HepG2 (cell line): ENCODE data around the gene NBEA. TPM values are rescaled to one million over a fixed set of nuclear protein-coding genes. Genes with fewer than 3 reads are reported as not detected.

Experiments
- ATAC-seq: fragments of 200-7000 bp; cut with Tn5 transposase; 3 replicates; pipeline ENCODE4 v1.9.1; 2020; ENCODE audit warnings: mild to moderate bottlenecking, moderate library complexity
- BruUV-seq: library from RNA; stranded (reverse); fragments of 400-500 nt; replicated peaks from 2 replicates; lab custom pipeline; 2021; lab: Mats Ljungman, UMichigan
- CTCF ChIA-PET: fragments of 300-600 bp; formaldehyde crosslinking; extraction: SDS; loops from one replicate; lab custom pipeline; 2021; ENCODE audit warnings: low total read pairs, inconsistent platforms, low intra/inter-chr PET ratio; lab: Yijun Ruan, JAX
- POLR2A ChIA-PET: fragments of 350-600 bp; sonication (Branson Sonifier 250); formaldehyde crosslinking; loops from one replicate; lab custom pipeline; 2020; ENCODE audit warnings: antibody characterized with exemption, inconsistent platforms; lab: Yijun Ruan, JAX
- DNase-seq: peaks from one replicate; pipeline ENCODE4 v3.0.0-alpha.2; 2015; ENCODE audit warnings: low spot score
- FAIRE-seq: peaks from 3 replicates; lab custom pipeline; 2011; peaks lifted over from hg19 to GRCh38; lab: Jason Lieb, UNC
- H2AFZ ChIP-seq: one replicate; pipeline ENCODE4 v1.6.1; 2011; ENCODE audit warnings: low read length, inconsistent platforms
- H3K27ac ChIP-seq: fragments of 300-600 bp; 3 replicates; pipeline ENCODE4 v1.8.0; 2011; ENCODE audit warnings: mixed run types, mild to moderate bottlenecking, mixed read lengths, low read length, inconsistent platforms; ENCODE audit not compliant: insufficient read depth; ENCODE audit errors: extremely low read length
- H3K27me3 ChIP-seq, 2 experiments: fragments of 200-600 bp in 1 of 2; 2 replicates in 1 of 2; 3 replicates in 1 of 2; pipeline versions ENCODE4 v1.6.0 to v1.8.0; 2011; ENCODE audit warnings: low read length in 2 of 2, mild to moderate bottlenecking in 2 of 2, moderate library complexity in 2 of 2, inconsistent platforms in 1 of 2; ENCODE audit not compliant: insufficient read depth in 2 of 2, control insufficient read depth in 1 of 2
- H3K36me3 ChIP-seq, 2 experiments: fragments of 200-600 bp in 1 of 2; replicated peaks in 1 of 2; 2 replicates in 1 of 2; 3 replicates in 1 of 2; pipeline versions ENCODE4 v1.5.1 to v1.8.0; 2011; ENCODE audit warnings: low read length in 2 of 2, inconsistent platforms in 1 of 2; ENCODE audit not compliant: insufficient read depth in 2 of 2, control insufficient read depth in 1 of 2
- H3K4me1 ChIP-seq: 2 replicates; pipeline ENCODE4 v1.5.1; 2012; ENCODE audit warnings: low read length, inconsistent platforms; ENCODE audit not compliant: insufficient read depth
- H3K4me2 ChIP-seq: 2 replicates; pipeline ENCODE4 v1.6.0; 2011; ENCODE audit warnings: low read depth, low read length, inconsistent platforms
- H3K4me3 ChIP-seq, 3 experiments: fragments of 200-600 bp in 1 of 3; sonication (generic), shearing (Covaris generic) in 1 of 3; replicated peaks in 1 of 3; 2 replicates each; pipeline ENCODE4 v1.5.1; 2011 to 2016; ENCODE audit warnings: low read length in 3 of 3, inconsistent platforms in 2 of 3, low read depth in 2 of 3, mild to moderate bottlenecking in 2 of 3, control low read depth in 1 of 3, mixed read lengths in 1 of 3; ENCODE audit not compliant: insufficient read depth in 1 of 3
- H3K79me2 ChIP-seq: one replicate; pipeline ENCODE4 v1.6.1; 2011; ENCODE audit warnings: low read length, inconsistent platforms; ENCODE audit not compliant: insufficient read depth
- H3K9ac ChIP-seq: 2 replicates; pipeline ENCODE4 v1.6.0; 2011; ENCODE audit warnings: mild to moderate bottlenecking, low read depth, low read length, inconsistent platforms; ENCODE audit not compliant: insufficient read depth
- H3K9me3 ChIP-seq: 2 replicates; pipeline ENCODE4 v1.5.1; 2012; ENCODE audit warnings: mild to moderate bottlenecking, low read length
- H4K20me1 ChIP-seq: 2 replicates; pipeline ENCODE4 v1.6.0; 2011; ENCODE audit warnings: inconsistent platforms, mild to moderate bottlenecking, low read length, moderate library complexity; ENCODE audit not compliant: insufficient read depth
- ATRX ChIP-seq: sonication (generic); formaldehyde crosslinking; IDR thresholded peaks from 2 replicates; pipeline ENCODE4 v1.4.0; 2020; ENCODE audit warnings: missing genetic modification reagents, borderline replicate concordance
- ELF4 ChIP-seq: sonication (generic); formaldehyde crosslinking; IDR thresholded peaks from 2 replicates; pipeline ENCODE4 v1.5.0; 2020; ENCODE audit warnings: missing genetic modification reagents, mild to moderate bottlenecking, moderate library complexity, borderline replicate concordance
- FOXM1 ChIP-seq: sonication (generic); formaldehyde crosslinking; IDR thresholded peaks from 2 replicates; pipeline ENCODE4 v1.5.0; 2020; ENCODE audit warnings: missing genetic modification reagents
- HNRNPH1 ChIP-seq: fragments of 200-400 bp; formaldehyde crosslinking; optimal IDR thresholded peaks from 2 replicates; pipeline ENCODE3; 2017; ENCODE audit warnings: mild to moderate bottlenecking, low read depth, low read length
- KLF15 ChIP-seq: sonication (generic); formaldehyde crosslinking; IDR thresholded peaks from 2 replicates; pipeline ENCODE4 v1.8.1; 2023; ENCODE audit warnings: borderline replicate concordance, mild to moderate bottlenecking, inconsistent platforms, missing genetic modification reagents, mixed read lengths
- MBD4 ChIP-seq: IDR thresholded peaks from 2 replicates; pipeline ENCODE4 v1.6.1; 2012; ENCODE audit warnings: low read length, inconsistent platforms, borderline replicate concordance
- PCBP2 ChIP-seq: fragments of 200-400 bp; formaldehyde crosslinking; optimal IDR thresholded peaks from 2 replicates; pipeline ENCODE3; 2018; ENCODE audit warnings: low read length, low read depth; ENCODE audit not compliant: poor library complexity, severe bottlenecking
- PHF20 ChIP-seq: sonication (generic); formaldehyde crosslinking; IDR thresholded peaks from 2 replicates; pipeline ENCODE4 v1.5.0; 2020; ENCODE audit warnings: mild to moderate bottlenecking, missing genetic modification reagents
- POLR2AphosphoS5 ChIP-seq: IDR thresholded peaks from 2 replicates; pipeline ENCODE4 v1.6.1; 2012; ENCODE audit warnings: low read depth, low read length
- RARG ChIP-seq: sonication (generic); formaldehyde crosslinking; IDR thresholded peaks from 2 replicates; pipeline ENCODE4 v1.4.0; 2020; ENCODE audit warnings: low read depth, mild to moderate bottlenecking, missing genetic modification reagents
- RFX1 ChIP-seq: fragments of 450-650 bp; IDR thresholded peaks from 2 replicates; pipeline ENCODE4 v1.6.1; 2017
- SMARCE1 ChIP-seq: fragments of 450-650 bp; IDR thresholded peaks from 2 replicates; pipeline ENCODE4 v1.6.1; 2017; ENCODE audit warnings: borderline replicate concordance
- SNAPC2 ChIP-seq: sonication (generic); formaldehyde crosslinking; IDR thresholded peaks from 2 replicates; pipeline ENCODE4 v1.8.1; 2022; ENCODE audit warnings: mild to moderate bottlenecking, missing genetic modification reagents
- SP2 ChIP-seq: sonication (generic); formaldehyde crosslinking; IDR thresholded peaks from 2 replicates; pipeline ENCODE4 v1.5.1; 2020; ENCODE audit warnings: mild to moderate bottlenecking, missing genetic modification reagents
- TAF15 ChIP-seq: fragments of 200-400 bp; formaldehyde crosslinking; IDR thresholded peaks from one replicate; pipeline ENCODE4 v1.6.1; 2018; ENCODE audit warnings: mild to moderate bottlenecking, low read depth, low read length; ENCODE audit not compliant: poor library complexity, severe bottlenecking
- TEAD2 ChIP-seq: sonication (generic); formaldehyde crosslinking; IDR thresholded peaks from 2 replicates; pipeline ENCODE4 v1.9.0; 2021; ENCODE audit warnings: missing genetic modification reagents
- ZBTB34 ChIP-seq: sonication (generic); formaldehyde crosslinking; IDR thresholded peaks from 2 replicates; pipeline ENCODE4 v1.8.0; 2022; ENCODE audit warnings: mild to moderate bottlenecking, missing genetic modification reagents
- ZBTB7A ChIP-seq: sonication (generic); formaldehyde crosslinking; IDR thresholded peaks from 2 replicates; pipeline ENCODE4 v1.8.0; 2022; ENCODE audit warnings: mild to moderate bottlenecking, missing genetic modification reagents
- ZNF350 ChIP-seq: sonication (generic); formaldehyde crosslinking; IDR thresholded peaks from 2 replicates; pipeline ENCODE4 v1.4.0; 2020; ENCODE audit warnings: mild to moderate bottlenecking, low read depth, missing genetic modification reagents, borderline replicate concordance
- ZNF543 ChIP-seq: sonication (generic); formaldehyde crosslinking; IDR thresholded peaks from 2 replicates; pipeline ENCODE4 v1.4.0; 2020; ENCODE audit warnings: mild to moderate bottlenecking, missing genetic modification reagents
- ZNF784 ChIP-seq: sonication (generic); formaldehyde crosslinking; IDR thresholded peaks from 2 replicates; pipeline ENCODE4 v1.5.1; 2020; ENCODE audit warnings: missing genetic modification reagents, mild to moderate bottlenecking, borderline replicate concordance
- ZZZ3 ChIP-seq: sonication (generic); formaldehyde crosslinking; IDR thresholded peaks from 2 replicates; pipeline ENCODE4 v1.4.0; 2020; ENCODE audit warnings: missing genetic modification reagents, mild to moderate bottlenecking, borderline replicate concordance
- WGBS: methylation state at CpG from one replicate; pipeline ENCODE4 v1.1.6; 2017; ENCODE audit warnings: low lambda C conversion rate; 5-methylcytosine and 5-hydroxymethylcytosine counted together
- in situ Hi-C: cut with HindIII; loops from 2 replicates; pipeline ENCODE4 v1.10.0; 2017; ENCODE audit warnings: low pct_unique_long_range_greater_than_20kb; ENCODE audit not compliant: extremely low pct_ligation_motif_present
- intact Hi-C: fragments of 100-400 bp; cut with micrococcal nuclease; formaldehyde crosslinking; loops from one replicate; pipeline ENCODE4 v1.10.0; 2022; ENCODE audit not compliant: unreplicated experiment
- polyA plus RNA-seq, 8 experiments: library from polyadenylated mRNA; depleted of rRNA in 3 of 8; stranded (reverse) in 7 of 8; unstranded in 1 of 8; fragments of >200 nt; fragmentation: Illumina TruSeq in 4 of 8; extraction: Trizol in 4 of 8; gene quantifications; 2 replicates each; pipeline versions ENCODE4 v1.2.1 to v1.2.3, GENCODE V29; 2011 to 2016; ENCODE audit warnings: low read depth in 4 of 8, missing spikeins in 1 of 8, mixed read lengths in 1 of 8; ENCODE audit not compliant: insufficient read depth in 1 of 8
- total RNA-seq, 5 experiments: library from RNA; depleted of rRNA; stranded (reverse); fragments of >200 nt; fragmentation: Illumina TruSeq; extraction: Trizol; gene quantifications; 2 replicates each; pipeline ENCODE4 v1.2.3, GENCODE V29; 2016; ENCODE audit warnings: low read depth in 1 of 5

The NBEA gene
- total and polyA plus RNA-seq, 2 of the 13 experiments (the other 11 are each of a cell fraction or from before 2014, with no cell fraction given): 2.7 to 2.8 TPM

GRCh38 chr13:35365883-35366282 is 423.8 kb downstream of the NBEA start:
- BruUV-seq: no TSS peak
- no peak for DNase-seq

GRCh38 chr13:35367586-35367985 is 425.5 kb downstream of the NBEA start:
- Histone ChIP-seq H3K27ac (no peak overlapping the region), H3K79me2 (no peaks in the 10 kb centered on the region), H3K4me1 (peaks cover 6% of the 10 kb centered on the region), H2AFZ (no peak overlapping the region), H4K20me1 (no peaks in the 10 kb centered on the region), H3K36me3 (no peaks in the 10 kb centered on the region), H3K9me3 (peaks cover 25% of the 10 kb centered on the region), H3K4me3 (no peak overlapping the region), H3K9ac (no peak overlapping the region), H3K27me3 (no peaks in the 10 kb centered on the region), H3K4me2 (no peak overlapping the region)
- DNase-seq (no peak), FAIRE-seq (no peak), ATAC-seq (no peak)
- intact Hi-C loops (no loop called here), in situ Hi-C loops (no loop called here)
- ChIA-PET POLR2A (no interaction called here), CTCF (no interaction called here)
- WGBS: 83% methylated on average over 2 of the region's 2 CpGs
- BruUV-seq: no TSS peak
- TF ChIP-seq SNAPC2 (CRISPR knock-in tag) (no peak), POLR2AphosphoS5 (no peak), ZBTB34 (CRISPR knock-in tag) (no peak), FOXM1 (no peak), KLF15 (CRISPR knock-in tag) (no peak), ZNF543 (CRISPR knock-in tag) (no peak), ELF4 (no peak), TAF15 (no peak), HNRNPH1 (no peak), PCBP2 (no peak), ZBTB7A (CRISPR knock-in tag) (no peak), ZNF784 (CRISPR knock-in tag) (no peak), RFX1 (no peak), SMARCE1 (no peak)

More at GRCh38 chr13:35365883-35366282, 423.8 kb downstream of the NBEA start:
- ATAC-seq: no peak
- intact Hi-C loops: no loop called here
- no peak for FAIRE-seq
- Histone ChIP-seq H3K4me3 (no peak overlapping the region), H3K79me2 (no peaks in the 10 kb centered on the region), H3K36me3 (no peaks in the 10 kb centered on the region), H3K27ac (no peak overlapping the region), H4K20me1 (no peaks in the 10 kb centered on the region), H3K27me3 (no peaks in the 10 kb centered on the region), H3K9me3 (peaks cover 8% of the 10 kb centered on the region), H3K4me2 (no peak overlapping the region), H3K4me1 (peaks cover 11% of the 10 kb centered on the region), H3K9ac (no peak overlapping the region), H2AFZ (no peak overlapping the region)
- in situ Hi-C loops: no loop called here
- CTCF ChIA-PET: no interaction called here
- no peak for TF ChIP-seq ZNF350 (CRISPR knock-in tag)
- TF ChIP-seq PHF20 (CRISPR knock-in tag): no peak
- no peak for TF ChIP-seq SP2
- TF ChIP-seq RARG (CRISPR knock-in tag): no peak
- TF ChIP-seq MBD4: no peak
- no peak for TF ChIP-seq ZZZ3 (CRISPR knock-in tag)
- TF ChIP-seq TEAD2 (CRISPR knock-in tag): no peak
- no peak for TF ChIP-seq ATRX (CRISPR knock-in tag)
- POLR2A ChIA-PET: no interaction called here
- 79% methylated on average over 1 of the region's 1 CpG for WGBS
